NB4 (cell line): ENCODE results near the gene MEGF8.

Experiments
- CTCF ChIP-seq: IDR thresholded peaks from one replicate; pipeline ENCODE4 v1.5.1; 2012; ENCODE audit warnings: low read depth, low read length
- MAX ChIP-seq: IDR thresholded peaks from 2 replicates; pipeline ENCODE4 v1.6.1; 2011; ENCODE audit warnings: low read depth, low read length

GRCh38 chr19:42422901-42423461 lies 97.5 kb downstream of the MEGF8 start:
- no peak for TF ChIP-seq CTCF
- no peak for TF ChIP-seq MAX
